Adrenal gland (tissue), 12 donors: Measurements from ENCODE around the gene CEL. TPM values are rescaled to one million over a fixed set of nuclear protein-coding genes. Genes with fewer than 3 reads are reported as not detected.
A peak's percentile ranks its signal among the peaks of the same experiment; 100 is the strongest.

Experiments used
- DNase-seq, 7 donors: peaks; one replicate each; pipeline ENCODE4 v3.0.0-alpha.2; 2019 to 2020
- H3K27ac ChIP-seq, 5 donors: fragments of 200-600 bp; sonication (generic) in 4 of 5; 1 replicate in 3 of 5; 2 replicates in 2 of 5; pipeline versions ENCODE4 v1.5.1 to v1.8.0; 2016 to 2020; ENCODE audit warnings: mild to moderate bottlenecking in 1 of 5
- H3K27me3 ChIP-seq: fragments of 200-600 bp; 2 replicates; pipeline ENCODE4 v1.8.0; 2021
- H3K36me3 ChIP-seq, 2 donors: fragments of 200-600 bp; replicated peaks in 1 of 2; 1 replicate in 1 of 2; 2 replicates in 1 of 2; pipeline versions ENCODE4 v1.5.1 to v1.8.0; 2018 to 2022
- H3K4me1 ChIP-seq, 2 donors: fragments of 200-600 bp; replicated peaks in 1 of 2; 1 replicate in 1 of 2; 2 replicates in 1 of 2; pipeline versions ENCODE4 v1.5.1 to v1.8.0; 2018 to 2021
- H3K4me3 ChIP-seq, 4 donors: fragments of 200-600 bp; sonication (generic) in 3 of 4; one replicate each; pipeline ENCODE4 v1.5.1; 2016 to 2018
- H3K9me3 ChIP-seq, 3 donors: fragments of 200-600 bp; sonication (generic) in 1 of 3; replicated peaks in 1 of 3; 1 replicate in 2 of 3; 2 replicates in 1 of 3; pipeline versions ENCODE4 v1.5.1 to v1.8.0; 2016 to 2021
- POLR2A ChIP-seq, 2 donors: fragments of 450-650 bp; IDR thresholded peaks; one replicate each; pipeline ENCODE4 v1.6.1; 2017; ENCODE audit warnings: antibody characterized with exemption in 2 of 2, mild to moderate bottlenecking in 2 of 2, moderate library complexity in 1 of 2
- WGBS, 4 donors: extraction: QIAGEN DNeasy Blood & Tissue Kit in 2 of 4; methylation state at CpG; one replicate each; pipeline versions ENCODE4 v1.1.5 to v1.1.7; 2013 to 2017; 5-methylcytosine and 5-hydroxymethylcytosine counted together
- intact Hi-C, 2 donors: fragments of 100-400 bp; cut with DNase I; formaldehyde crosslinking; loops; one replicate each; pipeline versions ENCODE4 v1.14.1 to v1.15.0; 2022 to 2023
- polyA plus RNA-seq, 3 donors: library from polyadenylated mRNA; stranded (reverse); fragments of 200-250 nt in 2 of 3; fragments of 350-450 nt in 1 of 3; fragmentation: Illumina TruSeq in 1 of 3; extraction: RNeasy Lipid Tissue Mini Kit (QIAGEN cat#74804) in 1 of 3; gene quantifications; one replicate each; pipeline ENCODE4 v1.2.3, GENCODE V29; 2013 to 2014
- total RNA-seq, 9 donors: library from RNA; depleted of rRNA in 4 of 9; stranded (reverse); fragments of >200 nt in 4 of 9; fragments of 120-200 nt in 1 of 9; fragmentation: NEBNext Ultra II Directional in 1 of 9; extraction: Animal tissue kit (Norgen Biotek cat#: 25700) in 1 of 9; gene quantifications; one replicate each; pipeline versions ENCODE4 v1.1.0 to v1.2.4, GENCODE V29; 2013 to 2023
- TF ChIP-seq, protein P1 (sequence below), 6 experiments: fragments of 450-650 bp in 4 of 6; fragments of 200-600 bp in 2 of 6; sonication (generic) in 1 of 6; IDR thresholded peaks; 1 replicate in 5 of 6; 2 replicates in 1 of 6; pipeline versions ENCODE4 v1.5.1 to v1.8.0; 2016 to 2021; ENCODE audit warnings: antibody characterized with exemption in 6 of 6, mild to moderate bottlenecking in 2 of 6, moderate library complexity in 1 of 6
- donor health status: healthy with polysubstance abuse.
- donor health status: Bipolar disorder and iron deficiency.
- donor health status: DM: yes; HTN: yes; CAD: no.
- donor health status: DM: no; HTN: no; CAD: no.
- donor health status: DM: no; HTN: no; CAD: no.
- donor health status: DM: yes; HTN: yes; CAD: no.

The CEL gene
- total and polyA plus RNA-seq, 12 donors = 0.27 to 6.1 (median 2.1) TPM; not detected in 1

- H3K27ac ChIP-seq = no peak overlapping the region
- H3K4me1 ChIP-seq = peaks cover 14 to 23% of the 10 kb centered on the region in 2 donors
- H3K9me3 ChIP-seq = no peaks in the 10 kb centered on the region
- H3K36me3 ChIP-seq = peaks cover 0 to 76% of the 10 kb centered on the region in 2 donors
- no peak overlapping the region for H3K4me3 ChIP-seq
- no peak for TF ChIP-seq POLR2A (IDR thresholded peaks at IDR 0.05)
- intact Hi-C loops = no loop called here
- H3K27me3 ChIP-seq = no peaks in the 10 kb centered on the region
- peak in 5 of 7 donors; percentile 10 to 21 (median 13) for DNase-seq
- WGBS, 4 donors = 91 to 97% (median 94%) methylated on average over 6 to 19 of the region's 19 CpGs
Measured at GRCh38 chr9:133108794-133109641, 47.2 kb downstream of the CEL start.

DNA sequence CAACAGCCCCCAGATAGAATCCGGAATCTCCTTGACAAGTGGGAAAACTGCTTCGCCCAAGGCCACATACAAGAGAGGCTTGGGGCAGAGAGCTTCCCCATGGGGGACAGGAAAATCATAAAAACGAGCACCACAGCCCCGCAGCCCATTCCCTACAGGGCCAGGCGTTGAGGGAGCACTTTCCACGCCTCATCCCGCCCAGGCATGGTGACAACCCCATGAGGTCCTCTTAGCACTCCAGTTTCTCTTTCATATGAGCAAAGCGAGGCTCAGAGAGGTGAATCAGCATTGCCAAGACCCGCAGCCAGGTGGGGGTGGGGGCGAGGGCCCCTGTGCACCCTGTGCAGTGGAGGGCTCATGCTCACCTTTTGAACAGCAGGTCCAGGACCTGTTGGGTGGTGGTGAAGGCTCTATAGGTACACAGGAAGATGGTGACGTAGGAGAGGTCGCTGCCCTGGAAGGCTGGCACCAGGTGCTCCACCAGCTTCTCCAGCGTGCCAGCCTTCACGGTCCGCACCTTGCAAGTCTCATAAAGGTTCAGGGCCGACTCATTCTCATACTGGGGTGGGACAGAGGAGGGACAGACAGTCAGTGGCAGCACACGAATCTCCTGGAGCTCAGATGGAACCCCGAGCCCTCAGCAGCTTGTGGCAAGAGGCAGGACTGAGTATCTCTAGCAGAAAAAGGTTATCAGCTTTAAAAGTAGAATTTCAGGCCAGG, 48.3 kb downstream of the CEL start:
- DNase-seq = peak in 2 of 7 donors; percentile 6 to 13
- H3K4me3 ChIP-seq = no peak overlapping the region
- H3K27me3 ChIP-seq = no peaks in the 10 kb centered on the region
- peaks cover 24 to 33% of the 10 kb centered on the region in 2 donors for H3K4me1 ChIP-seq
- H3K9me3 ChIP-seq = no peaks in the 10 kb centered on the region
- intact Hi-C loops = loop anchor here in 1 of 2 donors (2.0 kb wide), 1 partner anchor 35 kb away; no protein-coding TSS in a partner anchor
- H3K27ac ChIP-seq = no peak overlapping the region
- no peak for TF ChIP-seq POLR2A (IDR thresholded peaks at IDR 0.05)
- TF ChIP-seq, protein P1, sequence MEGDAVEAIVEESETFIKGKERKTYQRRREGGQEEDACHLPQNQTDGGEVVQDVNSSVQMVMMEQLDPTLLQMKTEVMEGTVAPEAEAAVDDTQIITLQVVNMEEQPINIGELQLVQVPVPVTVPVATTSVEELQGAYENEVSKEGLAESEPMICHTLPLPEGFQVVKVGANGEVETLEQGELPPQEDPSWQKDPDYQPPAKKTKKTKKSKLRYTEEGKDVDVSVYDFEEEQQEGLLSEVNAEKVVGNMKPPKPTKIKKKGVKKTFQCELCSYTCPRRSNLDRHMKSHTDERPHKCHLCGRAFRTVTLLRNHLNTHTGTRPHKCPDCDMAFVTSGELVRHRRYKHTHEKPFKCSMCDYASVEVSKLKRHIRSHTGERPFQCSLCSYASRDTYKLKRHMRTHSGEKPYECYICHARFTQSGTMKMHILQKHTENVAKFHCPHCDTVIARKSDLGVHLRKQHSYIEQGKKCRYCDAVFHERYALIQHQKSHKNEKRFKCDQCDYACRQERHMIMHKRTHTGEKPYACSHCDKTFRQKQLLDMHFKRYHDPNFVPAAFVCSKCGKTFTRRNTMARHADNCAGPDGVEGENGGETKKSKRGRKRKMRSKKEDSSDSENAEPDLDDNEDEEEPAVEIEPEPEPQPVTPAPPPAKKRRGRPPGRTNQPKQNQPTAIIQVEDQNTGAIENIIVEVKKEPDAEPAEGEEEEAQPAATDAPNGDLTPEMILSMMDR (IDR thresholded peaks at IDR 0.05) = no peak
- peaks cover 0 to 65% of the 10 kb centered on the region in 2 donors for H3K36me3 ChIP-seq
- 83 to 92% (median 90%) methylated on average over 13 to 18 of the region's 18 CpGs for WGBS, 4 donors

DNA sequence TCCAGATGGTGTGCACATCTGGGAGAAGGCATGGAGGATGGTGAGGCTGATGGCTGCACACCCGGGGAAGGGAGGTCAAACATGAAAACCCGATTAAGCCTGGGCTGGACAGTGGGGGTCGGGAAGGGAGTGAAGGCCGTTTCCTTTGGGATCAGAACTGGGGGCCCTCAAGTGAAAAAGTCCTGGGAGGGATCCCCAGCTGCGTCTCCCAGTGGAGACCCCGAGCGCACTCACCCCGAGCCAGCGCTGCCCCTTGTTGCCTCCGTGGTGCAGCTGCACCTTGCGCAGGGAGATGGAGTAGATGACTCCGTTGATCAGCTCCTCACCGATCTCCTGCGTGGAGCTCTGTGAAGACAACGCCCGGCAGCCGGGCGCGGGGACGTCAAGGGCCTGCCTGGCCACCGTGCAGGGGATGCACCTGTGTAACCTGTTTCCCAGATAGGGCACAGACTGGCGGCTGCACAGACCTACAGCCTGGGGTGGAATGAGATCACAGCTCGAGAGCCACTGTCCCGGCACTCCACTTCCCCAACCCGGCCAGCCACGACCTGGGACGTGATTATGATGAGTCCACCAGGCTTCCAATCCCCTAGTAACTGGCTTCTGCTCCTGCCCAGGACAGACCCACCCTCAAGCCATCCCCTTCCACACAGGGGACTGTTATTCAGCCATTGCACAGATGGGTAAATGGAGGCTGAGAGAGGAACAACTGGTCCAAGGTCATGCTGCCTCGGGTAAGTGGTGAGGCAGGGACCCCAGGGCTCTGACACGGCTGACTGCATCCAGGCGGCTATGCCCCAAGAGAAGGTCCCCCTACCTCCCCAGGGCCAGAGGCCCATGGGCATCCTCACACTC, 50.3 kb downstream of the CEL start:
- H3K4me1 ChIP-seq = peaks cover 44 to 53% of the 10 kb centered on the region in 2 donors
- no peaks in the 10 kb centered on the region for H3K9me3 ChIP-seq
- TF ChIP-seq, protein P1 (IDR thresholded peaks at IDR 0.05) = no peak
- no peak for TF ChIP-seq POLR2A (IDR thresholded peaks at IDR 0.05)
- DNase-seq = peak in 2 of 7 donors; percentile 17
- H3K36me3 ChIP-seq = peaks cover 0 to 49% of the 10 kb centered on the region in 2 donors
- WGBS, 4 donors = 82 to 91% (median 84%) methylated on average over 12 to 30 of the region's 30 CpGs
- no peak overlapping the region for H3K4me3 ChIP-seq
- intact Hi-C loops = loop anchor here in 1 of 2 donors (2.0 kb wide), 1 partner anchor 33 kb away; no protein-coding TSS in a partner anchor
- H3K27ac ChIP-seq = peak overlapping the region; percentile 65 to 96 (median 85)
- no peaks in the 10 kb centered on the region for H3K27me3 ChIP-seq

DNA sequence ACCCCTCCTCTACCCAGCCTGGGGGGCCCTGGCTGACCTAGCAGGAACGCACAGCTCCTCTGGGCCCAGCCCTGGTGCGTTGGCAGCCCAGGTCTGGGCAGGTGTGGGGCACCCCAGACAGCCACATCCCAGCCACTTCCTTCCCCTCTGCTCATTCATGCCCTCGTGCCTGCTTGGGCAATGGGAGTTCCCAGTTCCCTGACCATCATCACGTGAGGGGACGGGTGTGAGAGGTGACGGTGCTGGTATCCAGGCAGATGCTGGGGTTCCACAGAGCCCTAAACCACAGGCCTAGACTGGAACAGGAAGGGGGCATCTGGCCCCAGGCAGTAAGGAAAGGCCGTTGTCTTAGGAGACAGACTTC, 50.9 kb downstream of the CEL start:
- peak in 6 of 7 donors; percentile 66 to 88 (median 76) for DNase-seq
- TF ChIP-seq, protein P1 (IDR thresholded peaks at IDR 0.05) = no peak
- TF ChIP-seq POLR2A (IDR thresholded peaks at IDR 0.05) = no peak
- Histone ChIP-seq H3K4me3 (no peak overlapping the region), H3K9me3 (no peaks in the 10 kb centered on the region), H3K36me3 (peaks cover 0 to 43% of the 10 kb centered on the region in 2 donors), H3K4me1 (peaks cover 50 to 59% of the 10 kb centered on the region in 2 donors), H3K27ac (peak overlapping the region; percentile 65 to 96 (median 85)), H3K27me3 (no peaks in the 10 kb centered on the region)
- WGBS, 4 donors = 57 to 72% (median 71%) methylated on average over 6 to 7 of the region's 7 CpGs; no CpG with 5 or more reads in 1 of the 4 donors
- intact Hi-C loops = no loop called here
